ENCODE data around the gene IL1B. TPM values are rescaled to one million over a fixed set of nuclear protein-coding genes. Genes with fewer than 3 reads are reported as not detected.
"Not testable (repeated sequence)": the region's sequence is repeated elsewhere in the genome, so short reads cannot be mapped to it uniquely, and the experiment has no call there.

Gene IL1B
- total RNA-seq, 3 donors from 2014 or later: 2.1 to 6.4 (median 4.2) TPM

DNA sequence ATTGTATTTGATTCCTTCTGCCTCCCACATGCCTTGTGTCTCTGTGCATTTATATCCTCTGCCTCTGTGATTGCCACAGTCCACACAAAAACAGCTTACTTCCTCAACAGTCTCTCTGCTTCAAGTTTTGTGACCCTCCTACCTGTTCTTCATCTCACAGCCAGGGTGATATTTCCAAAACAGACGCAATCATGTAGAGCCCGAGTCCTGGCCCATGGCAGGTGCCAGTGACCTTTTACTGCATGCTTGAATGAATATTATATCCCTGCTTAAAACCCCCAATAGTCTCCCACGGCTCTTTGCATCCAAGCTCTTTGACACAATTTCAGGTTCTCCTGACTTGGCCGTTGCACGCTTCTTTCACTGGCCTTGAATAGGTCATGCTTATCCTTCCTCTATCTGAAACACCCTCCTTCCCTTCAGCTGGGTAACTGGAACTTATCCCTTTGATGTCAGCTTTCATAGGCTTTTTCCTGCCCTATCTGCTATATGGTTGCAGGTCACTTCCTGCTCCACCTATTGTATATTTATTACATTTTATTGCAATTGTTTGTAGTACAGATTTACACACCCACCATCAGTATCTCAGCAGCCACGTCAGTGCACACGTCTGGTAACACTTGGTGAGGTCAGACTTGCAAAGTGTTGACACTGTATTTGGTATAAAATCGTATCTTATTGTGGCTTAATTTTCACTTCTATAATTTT is 29.7 kb upstream of the IL1B start:
- DNase-seq: peak in 1 of 3 donors; percentile 69
- TF ChIP-seq, protein P1, sequence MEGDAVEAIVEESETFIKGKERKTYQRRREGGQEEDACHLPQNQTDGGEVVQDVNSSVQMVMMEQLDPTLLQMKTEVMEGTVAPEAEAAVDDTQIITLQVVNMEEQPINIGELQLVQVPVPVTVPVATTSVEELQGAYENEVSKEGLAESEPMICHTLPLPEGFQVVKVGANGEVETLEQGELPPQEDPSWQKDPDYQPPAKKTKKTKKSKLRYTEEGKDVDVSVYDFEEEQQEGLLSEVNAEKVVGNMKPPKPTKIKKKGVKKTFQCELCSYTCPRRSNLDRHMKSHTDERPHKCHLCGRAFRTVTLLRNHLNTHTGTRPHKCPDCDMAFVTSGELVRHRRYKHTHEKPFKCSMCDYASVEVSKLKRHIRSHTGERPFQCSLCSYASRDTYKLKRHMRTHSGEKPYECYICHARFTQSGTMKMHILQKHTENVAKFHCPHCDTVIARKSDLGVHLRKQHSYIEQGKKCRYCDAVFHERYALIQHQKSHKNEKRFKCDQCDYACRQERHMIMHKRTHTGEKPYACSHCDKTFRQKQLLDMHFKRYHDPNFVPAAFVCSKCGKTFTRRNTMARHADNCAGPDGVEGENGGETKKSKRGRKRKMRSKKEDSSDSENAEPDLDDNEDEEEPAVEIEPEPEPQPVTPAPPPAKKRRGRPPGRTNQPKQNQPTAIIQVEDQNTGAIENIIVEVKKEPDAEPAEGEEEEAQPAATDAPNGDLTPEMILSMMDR (IDR thresholded peaks at IDR 0.05): no peak
- H3K36me3 ChIP-seq (ENCODE audit: low read depth): no peaks in the 10 kb centered on the region
- intact Hi-C loops (cut with DNase I, micrococcal nuclease): no loop called here
- peak; percentile 69 for ATAC-seq
- H3K9me3 ChIP-seq: no peaks in the 10 kb centered on the region
- H3K4me3 ChIP-seq: no peak overlapping the region
- peaks cover 25% of the 10 kb centered on the region for H3K4me1 ChIP-seq (ENCODE audit: low read depth)

DNA sequence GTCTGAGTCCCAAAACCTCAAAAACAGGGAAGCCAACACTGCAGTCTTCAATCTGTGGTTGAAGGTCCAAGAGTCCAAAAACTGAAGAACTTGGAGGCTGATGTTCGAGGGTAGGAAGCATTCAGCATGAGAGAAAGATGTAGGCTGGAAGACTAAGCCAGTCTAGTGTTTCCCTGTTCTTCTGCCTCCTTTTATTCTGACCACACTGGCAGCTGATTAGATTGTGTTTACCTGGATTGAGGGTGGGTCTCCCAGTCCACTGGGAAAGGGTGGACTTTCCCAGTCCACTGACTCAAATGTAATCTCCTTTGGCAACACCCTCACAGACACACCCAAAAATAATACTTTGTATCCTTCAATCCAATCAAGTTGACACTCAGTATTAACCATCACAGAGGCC is 27.5 kb upstream of the IL1B start:
- DNase-seq (no peak), ATAC-seq (no peak)
- intact Hi-C loops (cut with DNase I, micrococcal nuclease): no loop called here
- Histone ChIP-seq H3K4me1 (ENCODE audit: low read depth) (peaks cover 7% of the 10 kb centered on the region), H3K36me3 (ENCODE audit: low read depth) (no peaks in the 10 kb centered on the region), H3K4me3 (no peak overlapping the region), H3K9me3 (peaks cover 10% of the 10 kb centered on the region)
- TF ChIP-seq, protein P1 (IDR thresholded peaks at IDR 0.05): no peak

DNA sequence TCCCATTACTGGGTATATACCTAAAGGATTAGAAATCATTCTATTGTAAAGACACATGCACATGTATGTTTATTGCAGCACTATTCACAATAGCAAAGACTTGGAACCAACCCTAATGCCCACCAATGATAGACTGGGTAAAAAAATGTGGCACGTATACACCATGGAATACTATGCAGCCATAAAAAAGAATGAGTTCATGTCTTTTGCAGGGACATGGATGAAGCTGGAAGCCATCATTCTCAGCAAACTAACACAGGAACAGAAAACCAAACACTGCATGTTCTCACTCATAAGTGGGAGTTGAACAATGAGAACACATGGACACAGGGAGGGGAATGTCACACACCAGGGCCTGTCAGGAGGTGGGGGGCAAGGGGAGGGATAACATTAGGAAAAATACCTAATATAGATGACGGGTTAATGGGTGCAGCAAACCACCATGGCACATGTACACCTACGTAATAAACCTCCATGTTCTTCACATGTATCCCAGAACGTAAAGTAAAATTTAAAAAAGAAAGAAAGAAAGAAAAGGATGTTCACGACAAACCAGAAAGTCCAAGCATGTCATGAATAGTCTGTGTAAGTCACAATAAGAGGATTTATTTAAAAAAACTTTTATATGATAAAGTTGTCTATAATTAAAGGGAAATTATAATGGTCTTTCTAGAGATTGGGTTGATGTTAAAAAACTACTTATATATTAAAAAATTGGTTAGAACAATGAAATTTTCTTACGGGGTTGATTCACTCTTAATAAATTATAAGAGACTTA is 23.0 kb upstream of the IL1B start:
- intact Hi-C loops (cut with DNase I, micrococcal nuclease); DNase-seq; H3K4me3 ChIP-seq; H3K4me1 ChIP-seq (ENCODE audit: low read depth); ATAC-seq; H3K36me3 ChIP-seq (ENCODE audit: low read depth): not testable (repeated sequence)
- peaks cover 17% of the 10 kb centered on the region for H3K9me3 ChIP-seq

DNA sequence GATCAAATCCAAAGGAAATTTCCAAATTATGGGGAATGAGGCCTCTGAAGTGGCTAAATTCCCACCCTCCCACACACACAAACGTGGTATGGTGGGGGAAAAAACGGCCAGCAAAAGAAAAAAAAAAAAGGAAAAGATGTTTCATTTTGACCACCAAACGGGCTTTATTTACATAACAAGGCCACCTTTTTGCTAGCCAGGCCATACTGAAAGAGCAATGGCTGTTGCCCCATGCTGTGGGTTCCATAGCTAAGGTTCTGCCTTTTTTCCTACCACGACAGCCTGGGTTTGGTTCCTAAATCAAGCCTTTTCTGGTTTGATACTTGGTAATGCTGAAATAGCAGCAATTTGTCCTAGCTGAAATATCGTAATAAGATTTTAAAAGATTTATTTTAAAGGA is 14.0 kb upstream of the IL1B start:
- TF ChIP-seq, protein P1 (IDR thresholded peaks at IDR 0.05): no peak
- no peak for ATAC-seq
- Histone ChIP-seq H3K9me3 (no peaks in the 10 kb centered on the region), H3K4me3 (no peak overlapping the region), H3K4me1 (ENCODE audit: low read depth) (no peaks in the 10 kb centered on the region), H3K36me3 (ENCODE audit: low read depth) (no peaks in the 10 kb centered on the region)
- intact Hi-C loops (cut with DNase I, micrococcal nuclease): no loop called here
- no peak for DNase-seq

DNA sequence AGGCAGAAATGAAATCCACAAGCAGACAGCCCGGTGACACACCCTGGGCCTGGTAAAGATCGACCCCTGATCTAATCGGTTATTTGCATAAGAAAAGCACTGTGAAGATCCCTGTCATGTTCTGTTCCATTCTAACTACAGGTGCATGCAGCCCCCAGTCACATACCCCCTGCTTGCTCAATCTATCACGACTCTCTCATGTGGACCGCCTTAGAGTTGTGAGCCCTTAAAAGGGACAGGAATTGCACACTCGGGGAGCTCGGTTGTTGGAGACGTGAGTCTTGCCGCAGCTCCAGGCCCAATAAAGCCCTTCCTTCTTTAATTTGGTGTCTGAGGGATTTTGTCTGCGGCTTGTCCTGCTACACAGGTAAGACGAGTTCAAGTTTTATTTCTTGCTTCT is 13.4 kb upstream of the IL1B start:
- H3K4me3 ChIP-seq: no peak overlapping the region
- intact Hi-C loops (cut with DNase I, micrococcal nuclease): no loop called here
- no peaks in the 10 kb centered on the region for H3K9me3 ChIP-seq
- ATAC-seq (no peak), DNase-seq (no peak)
- TF ChIP-seq, protein P1 (IDR thresholded peaks at IDR 0.05): no peak
- no peaks in the 10 kb centered on the region for H3K36me3 ChIP-seq (ENCODE audit: low read depth)
- no peaks in the 10 kb centered on the region for H3K4me1 ChIP-seq (ENCODE audit: low read depth)

DNA sequence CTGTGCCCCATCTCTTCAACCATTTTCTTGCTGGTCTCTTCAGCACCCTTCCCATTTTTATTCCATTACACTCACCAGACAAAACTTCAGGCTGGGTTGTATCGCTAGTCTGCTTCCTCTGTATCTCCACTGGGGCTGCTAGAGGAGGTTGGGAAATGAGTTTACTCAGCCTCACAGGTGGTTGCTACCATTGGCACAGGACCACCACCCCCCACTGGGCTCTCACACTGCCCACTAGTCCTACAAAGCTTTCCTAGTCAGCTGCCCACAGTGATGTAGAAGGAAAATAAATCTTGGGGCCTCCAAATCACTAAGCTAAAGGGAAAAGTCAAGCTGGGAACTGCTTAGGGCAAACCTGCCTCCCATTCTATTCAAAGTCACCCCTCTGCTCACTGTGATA is 12.3 kb upstream of the IL1B start:
- no peak for DNase-seq
- no peak for ATAC-seq
- no peaks in the 10 kb centered on the region for H3K4me1 ChIP-seq (ENCODE audit: low read depth)
- no peaks in the 10 kb centered on the region for H3K9me3 ChIP-seq
- intact Hi-C loops (cut with DNase I, micrococcal nuclease): no loop called here
- no peaks in the 10 kb centered on the region for H3K36me3 ChIP-seq (ENCODE audit: low read depth)
- H3K4me3 ChIP-seq: no peak overlapping the region
- TF ChIP-seq, protein P1 (IDR thresholded peaks at IDR 0.05): no peak
